ENCODE data around the gene XAGE1A.

GRCh38 chrX:52542311-52542710, 46.7 kb downstream of the XAGE1A start:
- TF ChIP-seq, protein P1, sequence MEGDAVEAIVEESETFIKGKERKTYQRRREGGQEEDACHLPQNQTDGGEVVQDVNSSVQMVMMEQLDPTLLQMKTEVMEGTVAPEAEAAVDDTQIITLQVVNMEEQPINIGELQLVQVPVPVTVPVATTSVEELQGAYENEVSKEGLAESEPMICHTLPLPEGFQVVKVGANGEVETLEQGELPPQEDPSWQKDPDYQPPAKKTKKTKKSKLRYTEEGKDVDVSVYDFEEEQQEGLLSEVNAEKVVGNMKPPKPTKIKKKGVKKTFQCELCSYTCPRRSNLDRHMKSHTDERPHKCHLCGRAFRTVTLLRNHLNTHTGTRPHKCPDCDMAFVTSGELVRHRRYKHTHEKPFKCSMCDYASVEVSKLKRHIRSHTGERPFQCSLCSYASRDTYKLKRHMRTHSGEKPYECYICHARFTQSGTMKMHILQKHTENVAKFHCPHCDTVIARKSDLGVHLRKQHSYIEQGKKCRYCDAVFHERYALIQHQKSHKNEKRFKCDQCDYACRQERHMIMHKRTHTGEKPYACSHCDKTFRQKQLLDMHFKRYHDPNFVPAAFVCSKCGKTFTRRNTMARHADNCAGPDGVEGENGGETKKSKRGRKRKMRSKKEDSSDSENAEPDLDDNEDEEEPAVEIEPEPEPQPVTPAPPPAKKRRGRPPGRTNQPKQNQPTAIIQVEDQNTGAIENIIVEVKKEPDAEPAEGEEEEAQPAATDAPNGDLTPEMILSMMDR (IDR thresholded peaks at IDR 0.05 in 8 of 11, conservative IDR thresholded peaks at IDR 0.05 in 3 of 11): no peak
- no peak for TF ChIP-seq POLR2A (IDR thresholded peaks at IDR 0.05)
